GM12891 (cell line): ENCODE results near the gene STK24.

Experiments
- POLR2A ChIP-seq: IDR thresholded peaks from 2 replicates; pipeline ENCODE4 v1.6.1; 2011; ENCODE audit warnings: low read depth, low read length, control low read depth
- POLR2AphosphoS5 ChIP-seq: IDR thresholded peaks from 2 replicates; pipeline ENCODE4 v1.6.1; 2011; ENCODE audit warnings: low read depth, low read length, control low read depth
- POU2F2 ChIP-seq: IDR thresholded peaks from 2 replicates; pipeline ENCODE4 v1.6.1; 2011; ENCODE audit warnings: low read depth, mild to moderate bottlenecking, control low read depth, low read length, moderate library complexity
- SPI1 ChIP-seq: IDR thresholded peaks from 2 replicates; pipeline ENCODE4 v1.6.1; 2011; ENCODE audit warnings: low read depth, low read length, control low read depth
- TAF1 ChIP-seq: IDR thresholded peaks from 2 replicates; pipeline ENCODE4 v1.6.1; 2011; ENCODE audit warnings: low read depth, low read length, control low read depth

DNA sequence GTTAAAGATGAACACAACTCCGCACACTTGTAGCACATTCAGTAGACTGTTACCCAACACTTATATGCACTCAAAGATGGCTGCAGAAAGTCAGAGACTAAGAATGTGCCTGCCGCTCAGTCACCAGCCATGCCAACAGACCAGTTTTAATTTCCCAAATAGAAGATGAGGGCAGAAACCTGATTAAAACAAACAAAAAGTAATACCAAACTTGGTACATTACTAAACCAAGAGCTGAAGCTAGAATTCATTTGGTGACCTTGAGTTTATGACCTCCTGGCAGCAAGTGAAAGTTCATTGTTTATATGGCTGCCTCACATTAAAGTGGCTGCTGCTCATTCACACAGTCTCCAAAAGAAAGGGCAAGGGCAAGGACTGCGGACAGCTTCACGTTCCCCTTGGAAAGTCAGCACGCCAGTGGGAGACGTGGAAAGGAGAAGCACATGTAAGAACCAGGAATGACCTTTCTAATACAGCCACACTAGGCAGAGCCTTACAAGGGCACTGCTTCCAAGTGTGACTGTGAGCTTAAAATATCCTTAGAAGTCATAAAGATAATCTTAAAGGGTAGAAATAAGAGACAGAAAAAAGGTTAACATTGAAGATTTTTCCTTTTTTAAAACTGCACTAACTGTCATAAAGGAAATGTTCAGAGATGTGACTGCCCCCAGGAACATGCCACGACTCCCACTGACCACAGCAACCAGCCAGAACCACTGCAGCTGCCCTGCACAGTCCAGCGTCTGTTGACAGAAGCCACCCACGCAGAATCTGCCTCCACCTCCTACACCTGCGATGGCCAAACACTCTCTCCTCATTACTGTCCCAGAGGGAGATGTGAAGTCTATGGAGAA lies 73.5 kb downstream of the STK24 start:
- TF ChIP-seq SPI1, result no peak
- TF ChIP-seq TAF1, result no peak
- TF ChIP-seq POLR2A, result no peak
- TF ChIP-seq POLR2AphosphoS5, result no peak
- TF ChIP-seq POU2F2, result no peak
